Measurements from ENCODE around the gene ATXN7L1.

- TF ChIP-seq ZC3H10 (CRISPR knock-in tag; IDR thresholded peaks at IDR 0.05) (no peak), POU6F1 (CRISPR knock-in tag; IDR thresholded peaks at IDR 0.05; ENCODE audit: borderline replicate concordance, low read depth) (no peak), ARNTL (CRISPR knock-in tag; IDR thresholded peaks at IDR 0.05; ENCODE audit: borderline replicate concordance, low read depth) (no peak), ZNF8 (CRISPR knock-in tag; IDR thresholded peaks at IDR 0.05) (no peak), OSR1 (CRISPR knock-in tag; IDR thresholded peaks at IDR 0.05) (no peak), ZFP3 (CRISPR knock-in tag; IDR thresholded peaks at IDR 0.05) (no peak), ISL1 (CRISPR knock-in tag; IDR thresholded peaks at IDR 0.05) (no peak), CSDC2 (CRISPR knock-in tag; IDR thresholded peaks at IDR 0.05) (no peak)
- TF ChIP-seq, protein P1, sequence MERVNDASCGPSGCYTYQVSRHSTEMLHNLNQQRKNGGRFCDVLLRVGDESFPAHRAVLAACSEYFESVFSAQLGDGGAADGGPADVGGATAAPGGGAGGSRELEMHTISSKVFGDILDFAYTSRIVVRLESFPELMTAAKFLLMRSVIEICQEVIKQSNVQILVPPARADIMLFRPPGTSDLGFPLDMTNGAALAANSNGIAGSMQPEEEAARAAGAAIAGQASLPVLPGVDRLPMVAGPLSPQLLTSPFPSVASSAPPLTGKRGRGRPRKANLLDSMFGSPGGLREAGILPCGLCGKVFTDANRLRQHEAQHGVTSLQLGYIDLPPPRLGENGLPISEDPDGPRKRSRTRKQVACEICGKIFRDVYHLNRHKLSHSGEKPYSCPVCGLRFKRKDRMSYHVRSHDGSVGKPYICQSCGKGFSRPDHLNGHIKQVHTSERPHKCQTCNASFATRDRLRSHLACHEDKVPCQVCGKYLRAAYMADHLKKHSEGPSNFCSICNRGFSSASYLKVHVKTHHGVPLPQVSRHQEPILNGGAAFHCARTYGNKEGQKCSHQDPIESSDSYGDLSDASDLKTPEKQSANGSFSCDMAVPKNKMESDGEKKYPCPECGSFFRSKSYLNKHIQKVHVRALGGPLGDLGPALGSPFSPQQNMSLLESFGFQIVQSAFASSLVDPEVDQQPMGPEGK (CRISPR knock-in tag; IDR thresholded peaks at IDR 0.05; ENCODE audit: borderline replicate concordance) = no peak
Measured at GRCh38 chr7:105879782-105880181, 3.4 kb upstream of the ATXN7L1 start.
